Kidney glomerular epithelial cell (primary cell): ENCODE results near the gene LRMDA.
"Not testable (repeated sequence)": the region's sequence is repeated elsewhere in the genome, so short reads cannot be mapped to it uniquely, and the experiment has no call there.

Experiments used
- DNase-seq: peaks from one replicate; lab custom pipeline; 2025; lab: John Stamatoyannopoulos, UW

Gene LRMDA

DNA sequence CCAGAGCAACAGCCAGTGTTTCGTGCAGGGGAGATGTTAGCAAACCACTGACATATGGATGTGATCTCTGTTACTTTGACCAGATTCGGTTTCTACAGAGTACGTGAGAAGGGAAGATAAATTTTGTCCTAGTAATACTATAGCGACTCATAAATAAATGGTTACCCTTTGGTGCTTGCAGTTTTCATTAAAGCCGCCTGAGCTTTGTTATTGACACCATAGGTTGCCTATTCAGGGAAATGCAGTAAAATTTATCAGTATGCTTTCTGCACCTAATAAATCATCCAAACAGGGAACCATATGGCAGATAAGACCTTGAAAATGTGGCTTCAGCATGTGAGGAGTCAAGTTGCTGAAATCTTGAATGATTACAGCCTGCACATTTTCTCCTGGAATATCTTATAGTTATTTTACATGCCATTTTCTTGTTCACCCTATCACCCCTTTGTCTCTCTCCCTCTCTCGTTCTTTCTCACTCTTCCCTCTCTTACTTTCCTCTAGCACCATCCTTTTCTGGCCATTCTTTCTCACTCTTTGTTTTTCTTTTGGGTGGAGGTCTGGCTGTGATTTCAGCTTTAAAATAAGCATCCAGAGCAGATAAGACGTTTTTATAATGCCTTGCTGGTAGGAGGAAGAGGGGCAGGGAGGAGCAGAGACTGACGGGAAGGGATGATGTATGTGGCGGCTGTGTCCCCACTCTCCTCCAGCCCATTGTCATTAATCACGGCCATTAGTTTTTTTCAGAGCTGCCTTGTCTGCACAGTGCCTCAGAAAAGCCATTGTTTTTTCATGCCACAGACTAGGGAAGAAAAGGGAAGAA is 182.5 kb downstream of the LRMDA start:
- DNase-seq = no peak

DNA sequence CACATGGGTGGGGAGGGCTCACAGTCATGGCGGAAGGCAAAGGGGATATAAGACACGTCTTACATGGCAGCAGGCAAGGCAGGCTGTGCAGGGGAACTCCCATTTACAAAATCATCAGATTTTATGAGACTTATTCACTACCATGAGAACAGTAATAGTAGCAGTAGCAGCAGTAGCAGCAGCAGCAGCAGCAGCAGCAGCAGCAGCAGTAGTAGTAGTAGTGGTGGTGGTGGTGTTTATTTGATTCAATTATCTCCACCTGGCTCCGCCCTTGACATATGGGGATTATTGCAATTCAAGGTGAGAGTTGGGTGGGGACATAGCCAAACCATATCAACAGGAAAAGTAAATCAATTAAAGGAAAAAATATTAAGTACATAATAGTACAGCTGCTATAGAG is 184.7 kb downstream of the LRMDA start:
- no peak for DNase-seq

DNA sequence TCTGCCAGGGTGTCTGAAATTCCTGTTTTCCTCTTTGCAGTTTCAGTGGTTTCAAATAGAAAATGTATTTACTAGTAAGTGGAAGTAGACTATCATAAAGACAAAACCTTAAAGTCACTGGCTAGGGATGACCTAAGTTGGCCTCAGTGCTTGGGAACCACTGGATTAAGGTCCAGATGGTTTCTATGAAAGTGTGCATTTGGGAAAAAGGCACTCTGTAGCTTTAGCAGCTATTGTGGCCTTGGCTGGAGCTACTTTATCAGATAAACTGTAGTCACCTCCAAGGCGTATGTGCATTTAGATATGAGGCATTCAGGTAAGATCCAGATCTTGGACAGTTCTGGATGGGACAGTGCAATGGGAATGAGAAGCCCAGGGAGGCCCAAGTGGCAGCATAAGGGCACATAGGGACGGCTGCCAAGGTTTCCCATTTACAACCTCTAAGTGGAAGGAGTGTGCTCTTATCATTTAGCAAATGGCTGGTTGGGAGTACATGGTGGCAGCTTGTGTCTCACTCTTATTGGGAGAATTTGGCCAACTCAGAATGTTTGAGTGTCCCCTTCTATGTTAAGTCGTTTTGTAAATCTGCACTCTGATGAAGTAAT is 185.6 kb downstream of the LRMDA start:
- no peak for DNase-seq

DNA sequence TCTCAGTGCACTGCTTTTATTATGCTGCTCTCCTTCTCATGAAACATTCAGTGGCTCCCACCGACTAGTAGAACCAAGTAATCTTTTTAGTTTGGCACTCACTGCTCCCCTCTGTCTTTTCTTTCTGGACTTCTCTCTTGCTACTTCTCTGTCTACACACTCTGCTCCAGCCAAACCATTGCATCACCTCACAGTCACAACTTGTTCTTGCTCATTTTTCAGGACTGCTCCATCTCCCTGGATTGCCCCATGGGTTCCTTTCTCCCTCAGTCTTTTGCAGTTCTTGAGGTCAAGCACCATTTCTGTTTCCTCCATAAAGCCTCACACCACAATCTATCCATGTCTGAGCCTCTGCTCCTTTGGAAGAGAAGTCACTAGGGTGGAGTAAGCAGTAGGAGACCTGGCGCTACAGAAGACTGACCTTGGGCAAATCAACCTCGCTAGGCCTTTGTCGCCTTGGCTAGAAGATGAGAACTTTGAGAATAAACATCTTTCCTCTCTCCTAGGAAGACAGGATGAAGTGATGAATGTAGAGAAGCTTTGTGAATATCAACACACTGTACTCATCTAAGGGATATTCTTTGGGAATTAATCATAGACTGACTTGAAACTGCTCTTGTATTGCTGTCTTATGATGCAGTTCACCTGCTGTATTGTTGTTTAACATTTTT is 186.2 kb downstream of the LRMDA start:
- DNase-seq = no peak

DNA sequence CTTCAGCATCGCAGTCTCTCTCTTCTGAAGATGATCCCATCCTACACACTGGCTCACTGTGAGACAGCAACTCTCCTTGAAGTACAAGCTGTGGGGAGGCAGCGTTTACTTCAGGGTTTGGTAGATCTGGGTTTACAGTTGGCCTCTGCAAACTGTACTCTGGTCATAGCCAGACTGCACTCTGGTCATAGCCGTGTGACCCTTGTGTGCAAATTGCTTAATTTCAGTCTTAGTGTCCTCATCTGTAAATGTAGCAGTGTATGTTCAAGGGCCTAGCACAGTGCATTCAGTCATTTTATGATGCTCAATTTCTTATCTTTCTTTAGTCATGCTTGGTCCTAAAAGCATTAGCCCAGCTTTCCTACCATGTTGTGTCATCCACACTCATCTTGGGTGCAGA is 188.2 kb downstream of the LRMDA start:
- DNase-seq = no peak

DNA sequence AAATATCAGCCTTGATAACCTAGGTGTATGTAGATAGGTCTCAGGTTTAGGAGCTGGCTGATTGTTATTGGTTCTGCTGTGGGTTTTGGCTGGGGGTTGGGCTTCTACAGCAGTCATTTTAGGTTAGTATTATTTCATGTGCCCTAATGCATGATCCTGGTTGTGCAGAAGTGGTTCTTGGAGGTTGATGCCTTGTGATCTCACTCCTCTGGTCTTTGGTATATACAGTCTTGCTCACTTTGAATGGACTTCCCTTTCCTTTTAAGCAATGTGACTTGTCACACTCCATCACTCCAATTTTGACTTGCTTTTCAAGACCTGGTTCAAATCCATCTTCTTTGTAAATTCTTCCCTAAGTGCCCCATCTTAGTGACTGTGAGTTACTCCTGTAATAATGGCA is 188.9 kb downstream of the LRMDA start:
- DNase-seq = no peak

DNA sequence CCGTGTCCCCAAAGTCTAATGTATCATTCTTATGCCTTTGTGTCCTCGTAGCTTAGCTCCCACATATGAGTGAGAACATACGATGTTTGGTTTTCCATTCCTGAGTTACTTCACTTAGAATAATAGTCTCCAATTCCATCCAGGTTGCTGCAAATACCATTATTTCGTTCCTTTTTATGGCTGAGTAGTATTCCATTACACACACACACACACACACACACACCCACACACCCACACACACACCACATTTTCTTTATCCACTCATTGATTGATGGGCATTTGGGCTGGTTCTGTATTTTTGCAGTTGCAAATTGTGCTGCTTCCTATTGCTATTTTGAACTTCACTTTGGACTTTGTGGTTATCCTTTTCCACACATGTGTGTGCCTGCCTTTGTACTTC is 189.6 kb downstream of the LRMDA start:
- DNase-seq = not testable (repeated sequence)

DNA sequence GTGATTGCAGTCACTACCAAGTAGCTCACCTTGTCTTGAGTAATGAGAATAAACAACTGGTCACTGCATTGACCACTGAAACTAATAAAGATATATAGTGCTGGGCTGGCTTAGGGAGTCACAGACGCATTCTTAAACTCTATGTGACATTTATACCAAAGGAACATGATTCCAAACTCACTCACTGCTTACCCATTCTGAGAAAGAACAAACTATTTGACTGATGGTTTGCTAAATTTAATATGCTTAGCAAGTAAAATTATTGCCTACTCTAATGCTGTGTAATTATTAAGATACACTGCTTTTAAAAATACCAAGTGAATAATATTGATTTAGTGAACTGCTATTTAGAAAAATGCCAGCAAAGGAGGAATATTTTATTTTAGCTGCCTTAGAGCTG is 191.1 kb downstream of the LRMDA start:
- no peak for DNase-seq

DNA sequence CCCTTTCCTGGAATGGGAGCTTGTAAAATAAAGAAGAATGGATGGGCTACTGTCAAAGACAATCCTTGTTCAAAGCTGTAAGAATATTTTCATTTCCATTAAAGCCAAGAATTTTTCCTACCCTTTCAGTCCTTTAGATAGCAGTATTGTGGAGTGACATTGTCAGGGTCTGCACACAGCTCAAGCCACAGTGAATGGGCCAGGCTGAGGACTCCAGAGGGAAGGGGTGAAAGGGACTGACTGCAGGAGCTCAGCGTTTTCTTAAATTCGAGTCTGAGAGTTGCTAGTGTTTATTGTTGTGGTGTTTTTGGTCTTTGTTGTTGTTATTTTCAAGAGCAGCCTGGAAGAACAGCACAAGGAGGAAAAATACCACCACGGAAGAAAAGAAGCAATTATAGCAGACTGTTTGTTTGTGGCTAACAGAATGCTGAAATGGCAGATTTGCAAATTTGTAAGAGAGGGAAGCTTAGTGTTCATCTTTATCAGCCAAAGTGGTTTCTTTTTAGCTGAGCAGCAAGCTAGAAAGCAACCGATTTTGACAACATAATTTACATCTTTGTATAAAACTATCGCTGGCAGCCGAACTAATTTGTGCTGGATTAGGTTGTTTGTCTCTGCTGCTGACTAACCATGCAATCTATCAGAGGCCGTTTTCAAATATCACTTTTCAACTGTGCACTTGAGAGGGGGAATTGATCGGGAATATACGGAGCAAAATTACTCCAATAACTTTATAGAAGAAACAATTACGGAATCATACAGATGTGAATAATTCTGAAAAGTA is 192.1 kb downstream of the LRMDA start:
- DNase-seq = no peak

DNA sequence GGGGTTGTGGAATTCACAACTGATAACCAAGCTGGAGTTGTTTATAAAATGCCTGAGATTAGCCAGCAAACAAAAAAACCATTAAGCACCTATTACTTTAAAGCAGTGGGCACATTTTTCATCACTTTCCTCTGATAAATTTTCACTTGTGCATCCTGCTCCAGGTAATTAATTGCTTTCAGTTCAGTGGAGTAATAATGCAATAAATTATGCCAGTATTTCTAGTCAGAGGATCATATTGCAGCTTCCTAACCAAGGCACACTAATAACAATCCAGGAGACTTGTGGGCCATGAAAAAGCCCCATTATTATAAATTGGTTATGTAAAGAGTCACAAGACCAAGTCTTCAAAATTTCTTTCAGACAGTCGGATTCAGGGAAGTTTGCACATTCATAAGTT is 193.2 kb downstream of the LRMDA start:
- DNase-seq = no peak

DNA sequence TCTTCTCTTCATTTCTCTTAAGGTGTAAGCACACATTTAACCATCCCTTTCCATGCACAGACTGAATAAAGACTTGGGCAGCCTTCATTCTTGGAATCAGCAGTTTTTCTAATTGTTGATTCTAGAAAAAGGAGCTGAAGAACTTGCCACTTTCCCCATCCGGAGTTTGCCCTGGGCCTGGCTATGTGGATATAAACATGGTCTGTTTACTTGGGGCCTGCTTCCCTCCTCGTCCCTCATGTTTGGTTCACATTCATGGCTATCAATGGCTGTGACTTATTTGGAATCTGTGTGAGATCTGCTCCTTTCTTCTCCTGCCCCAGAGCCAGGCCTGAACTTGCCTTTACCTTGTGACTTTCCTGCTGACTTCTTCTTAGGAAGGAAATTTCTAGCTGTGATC is 199.3 kb downstream of the LRMDA start:
- DNase-seq = no peak

DNA sequence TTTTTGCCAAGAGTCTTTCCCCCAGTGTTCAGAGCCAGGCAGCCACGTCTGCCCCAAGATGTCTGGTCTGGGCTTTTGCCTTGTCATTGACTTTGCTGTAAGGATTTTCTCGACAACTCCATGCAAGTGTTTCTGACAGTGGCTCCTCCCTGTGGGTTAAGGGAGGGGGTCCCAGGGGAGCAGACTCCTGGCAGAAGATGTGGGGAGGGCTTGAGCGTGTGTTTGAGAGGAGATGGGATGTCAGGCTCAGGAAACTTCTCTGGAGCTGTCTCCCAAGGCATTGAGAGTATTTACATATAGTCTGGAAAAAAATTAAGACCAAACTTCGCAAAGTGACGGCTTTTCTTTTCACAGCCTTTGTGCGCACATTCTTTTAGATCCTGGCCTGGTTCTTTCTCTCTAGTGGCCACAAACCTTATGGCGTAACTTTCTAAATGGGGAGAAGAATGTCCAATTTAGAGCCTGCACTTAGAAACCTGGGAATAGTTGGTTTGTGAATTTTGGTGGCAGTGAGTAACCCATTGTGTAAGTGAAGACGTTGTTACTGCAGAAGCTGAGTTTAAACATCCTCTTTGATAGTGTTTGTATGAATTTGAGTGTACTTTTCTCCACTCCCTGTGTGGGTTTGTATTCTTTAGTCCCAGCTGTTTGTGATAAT is 201.5 kb downstream of the LRMDA start:
- DNase-seq = no peak

DNA sequence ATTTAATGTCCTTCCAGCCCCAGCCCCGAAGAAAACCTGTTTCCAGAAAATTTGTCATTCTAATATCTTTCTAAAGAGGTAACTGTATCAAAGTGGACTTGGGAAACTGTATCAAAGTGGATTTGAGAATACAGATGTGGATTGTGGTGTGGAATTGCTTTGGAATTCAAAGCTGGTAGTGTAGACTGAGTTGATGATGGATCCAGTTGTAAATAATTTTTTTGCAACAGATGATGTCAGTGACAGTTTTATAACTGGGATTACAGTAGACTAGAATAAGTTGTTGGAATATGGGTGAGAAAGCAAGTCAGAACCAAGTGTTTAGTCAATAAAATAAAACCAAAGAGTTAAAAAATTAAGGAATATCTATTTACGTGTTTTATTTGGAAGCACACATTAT is 202.1 kb downstream of the LRMDA start:
- no peak for DNase-seq

DNA sequence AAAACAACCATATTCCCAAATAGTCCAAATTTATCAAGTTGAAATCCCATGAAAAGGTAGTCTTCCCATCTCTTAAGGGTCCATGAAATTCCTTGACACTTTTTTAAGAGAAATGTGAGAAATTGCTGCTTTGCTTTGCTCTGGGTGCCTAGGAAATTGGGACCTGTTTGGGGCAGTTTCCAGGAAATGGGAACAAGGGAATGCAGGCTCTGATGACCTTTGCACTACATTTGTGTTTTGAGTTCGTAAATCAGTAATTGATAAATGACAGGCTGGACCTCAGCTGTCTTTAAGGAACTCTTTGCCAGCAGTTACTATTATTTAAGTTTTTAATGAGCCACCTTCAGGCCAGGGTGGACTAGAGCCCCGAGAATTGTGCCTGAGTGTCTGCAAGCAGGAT is 203.5 kb downstream of the LRMDA start:
- no peak for DNase-seq

DNA sequence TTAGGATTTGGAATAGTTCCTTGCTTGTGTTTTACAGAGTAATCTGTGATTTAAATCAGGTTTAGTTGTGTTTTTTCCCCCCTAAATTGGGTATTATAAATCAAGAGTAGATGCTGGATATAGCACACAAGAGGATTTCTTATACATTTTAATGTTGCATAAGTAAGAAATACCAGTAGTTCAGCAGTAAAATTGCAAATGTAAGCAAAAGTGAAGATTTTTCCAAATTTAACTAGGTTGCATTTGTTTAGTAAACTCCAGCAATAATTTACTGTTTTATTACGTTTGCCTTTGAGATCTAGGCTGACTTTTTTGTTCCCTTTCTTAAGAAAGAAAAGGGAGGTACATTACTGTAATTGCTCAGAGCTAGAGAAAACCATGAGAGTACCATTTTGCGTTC is 207.3 kb downstream of the LRMDA start:
- DNase-seq = no peak

DNA sequence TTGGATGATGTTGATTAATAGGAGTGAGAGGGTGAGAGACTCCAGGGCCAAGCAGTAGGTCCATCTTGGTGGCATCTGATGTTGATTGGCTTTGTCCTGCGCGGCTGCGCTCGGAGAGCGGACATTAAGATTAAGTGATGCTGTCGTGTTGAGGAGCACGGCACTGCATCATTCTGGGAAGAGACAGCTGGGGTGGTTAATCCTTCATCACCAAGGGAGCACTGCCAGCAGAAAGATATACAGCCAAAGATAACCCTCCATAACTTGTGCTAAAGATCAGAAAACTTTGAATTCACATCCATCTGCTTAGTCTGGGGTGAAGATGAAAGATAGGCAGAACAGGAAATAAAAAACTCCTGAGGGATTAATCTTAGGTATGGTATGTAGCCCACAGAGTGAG is 208.3 kb downstream of the LRMDA start:
- DNase-seq = no peak

DNA sequence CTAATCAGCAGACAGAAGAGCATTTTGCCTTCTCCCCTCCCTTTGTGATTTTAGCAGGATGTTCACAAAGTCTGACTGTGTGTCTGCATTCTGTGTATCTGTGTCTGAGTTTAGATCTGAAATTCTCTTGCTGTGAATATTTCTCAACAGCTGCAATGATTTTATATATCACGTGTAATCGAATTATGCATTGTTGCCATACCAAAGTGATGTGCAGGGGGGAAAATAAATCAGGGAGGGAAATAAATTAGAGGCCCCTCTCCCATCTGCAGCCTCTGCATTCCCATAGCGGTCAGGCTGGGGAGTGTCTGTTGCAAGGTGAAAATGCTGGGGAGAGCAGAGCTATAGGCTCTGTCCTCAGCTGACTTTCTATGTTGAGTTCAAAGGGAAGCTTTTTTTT is 209.0 kb downstream of the LRMDA start:
- DNase-seq = no peak

DNA sequence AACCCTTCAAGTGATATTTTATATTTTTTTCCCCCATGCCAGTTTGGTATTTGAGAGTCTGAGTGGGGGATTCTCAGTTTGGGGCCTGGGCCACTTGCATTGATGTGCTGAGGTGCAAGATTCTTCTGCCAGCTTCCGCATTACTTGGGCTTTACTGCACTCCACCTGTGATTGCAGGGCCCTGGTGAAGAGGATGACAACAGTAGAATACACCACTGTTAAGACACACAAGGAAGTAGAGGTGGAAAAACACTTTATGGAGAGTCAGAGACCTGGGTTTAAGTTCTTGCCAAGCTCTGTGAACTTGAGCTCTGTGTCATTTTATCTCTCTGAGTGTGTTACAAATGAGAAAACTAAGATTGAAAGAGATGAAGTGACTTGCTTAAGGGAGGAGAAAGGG is 209.4 kb downstream of the LRMDA start:
- DNase-seq = no peak

DNA sequence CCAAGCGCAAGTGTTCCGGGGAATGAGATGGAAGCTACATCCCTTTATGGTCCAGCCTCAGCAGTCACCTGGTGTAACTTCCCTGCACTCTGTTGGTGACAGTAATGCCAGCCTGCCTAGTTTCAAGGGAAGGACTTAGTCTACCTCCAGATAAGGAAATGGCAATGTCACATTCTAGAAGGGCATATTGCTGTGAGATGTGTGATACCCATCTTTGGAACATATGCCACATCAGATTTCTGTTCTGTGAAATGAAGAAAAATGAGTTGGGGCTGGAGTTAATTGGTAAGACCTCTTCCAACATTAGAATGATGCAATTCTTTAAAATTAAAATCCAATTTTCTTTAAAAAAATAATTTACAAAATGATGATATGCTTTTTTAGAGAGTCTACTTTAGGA is 212.0 kb downstream of the LRMDA start:
- no peak for DNase-seq

DNA sequence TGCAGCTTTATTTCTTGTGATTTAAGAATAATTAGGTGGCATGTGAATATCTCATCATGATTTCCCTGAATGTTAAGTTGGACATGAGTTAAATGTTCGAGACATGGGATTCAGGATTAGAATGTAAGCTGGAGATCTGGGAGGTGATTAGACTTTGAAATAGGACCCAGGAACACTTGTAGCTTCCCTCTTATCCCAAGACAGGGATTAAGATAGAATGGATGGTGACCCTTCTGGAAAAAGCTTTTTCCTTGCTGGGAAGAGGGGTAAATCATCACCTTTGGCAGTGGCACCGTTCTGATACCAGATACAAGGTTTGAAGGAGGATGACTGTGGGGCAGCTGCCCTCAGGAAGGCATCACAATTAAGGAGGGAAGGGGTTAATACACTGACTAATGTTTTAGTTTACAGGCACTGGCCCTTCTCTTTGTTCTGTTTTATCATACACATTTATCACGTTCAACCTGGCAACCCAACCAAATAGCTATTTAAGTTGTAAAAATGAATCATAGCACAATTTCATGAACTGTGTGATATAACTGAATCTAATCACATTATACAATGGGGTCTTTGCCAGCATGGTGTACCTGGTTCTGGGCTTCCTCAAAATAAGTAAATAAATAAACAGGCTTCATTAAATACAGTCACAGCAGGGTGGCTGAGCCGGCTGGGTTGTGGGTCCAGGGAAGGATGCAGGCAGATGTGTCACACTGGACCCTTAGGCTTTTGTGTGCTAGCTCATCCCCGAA is 212.7 kb downstream of the LRMDA start:
- DNase-seq = no peak

DNA sequence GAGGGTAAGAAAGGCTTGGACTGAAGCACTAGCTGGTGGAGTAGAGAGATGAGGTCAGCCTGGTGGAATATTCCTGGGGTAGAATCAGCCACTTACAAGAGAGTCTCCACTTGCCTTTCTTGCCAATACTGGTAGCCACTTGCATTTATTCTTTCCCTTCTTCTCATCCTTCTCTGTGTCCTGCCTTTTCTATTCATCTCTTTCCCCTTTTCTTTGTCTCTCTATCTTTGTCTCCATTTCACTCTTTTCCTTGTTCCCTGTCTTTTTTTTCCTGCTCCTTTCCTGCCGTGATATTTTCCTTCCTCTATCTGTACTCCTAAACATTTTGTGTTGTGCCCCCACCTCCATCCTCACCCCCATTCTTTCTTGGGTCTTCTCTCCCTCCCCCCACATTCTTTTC is 214.3 kb downstream of the LRMDA start:
- no peak for DNase-seq
